LNCAP (cell line): ENCODE measurements around the gene ZNF407.

Experiments used
- TF ChIP-seq, protein P1 (sequence below): fragments of 450-650 bp; IDR thresholded peaks from 2 replicates; pipeline ENCODE4 v1.5.1; 2017; ENCODE audit warnings: mild to moderate bottlenecking

ZNF407 gene

GRCh38 chr18:74820160-74820780 lies 222.6 kb downstream of the ZNF407 start:
- TF ChIP-seq, protein P1, sequence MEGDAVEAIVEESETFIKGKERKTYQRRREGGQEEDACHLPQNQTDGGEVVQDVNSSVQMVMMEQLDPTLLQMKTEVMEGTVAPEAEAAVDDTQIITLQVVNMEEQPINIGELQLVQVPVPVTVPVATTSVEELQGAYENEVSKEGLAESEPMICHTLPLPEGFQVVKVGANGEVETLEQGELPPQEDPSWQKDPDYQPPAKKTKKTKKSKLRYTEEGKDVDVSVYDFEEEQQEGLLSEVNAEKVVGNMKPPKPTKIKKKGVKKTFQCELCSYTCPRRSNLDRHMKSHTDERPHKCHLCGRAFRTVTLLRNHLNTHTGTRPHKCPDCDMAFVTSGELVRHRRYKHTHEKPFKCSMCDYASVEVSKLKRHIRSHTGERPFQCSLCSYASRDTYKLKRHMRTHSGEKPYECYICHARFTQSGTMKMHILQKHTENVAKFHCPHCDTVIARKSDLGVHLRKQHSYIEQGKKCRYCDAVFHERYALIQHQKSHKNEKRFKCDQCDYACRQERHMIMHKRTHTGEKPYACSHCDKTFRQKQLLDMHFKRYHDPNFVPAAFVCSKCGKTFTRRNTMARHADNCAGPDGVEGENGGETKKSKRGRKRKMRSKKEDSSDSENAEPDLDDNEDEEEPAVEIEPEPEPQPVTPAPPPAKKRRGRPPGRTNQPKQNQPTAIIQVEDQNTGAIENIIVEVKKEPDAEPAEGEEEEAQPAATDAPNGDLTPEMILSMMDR, result 0 out of 2 replicates have a peak, but pooled peaks have one; percentile 9

DNA sequence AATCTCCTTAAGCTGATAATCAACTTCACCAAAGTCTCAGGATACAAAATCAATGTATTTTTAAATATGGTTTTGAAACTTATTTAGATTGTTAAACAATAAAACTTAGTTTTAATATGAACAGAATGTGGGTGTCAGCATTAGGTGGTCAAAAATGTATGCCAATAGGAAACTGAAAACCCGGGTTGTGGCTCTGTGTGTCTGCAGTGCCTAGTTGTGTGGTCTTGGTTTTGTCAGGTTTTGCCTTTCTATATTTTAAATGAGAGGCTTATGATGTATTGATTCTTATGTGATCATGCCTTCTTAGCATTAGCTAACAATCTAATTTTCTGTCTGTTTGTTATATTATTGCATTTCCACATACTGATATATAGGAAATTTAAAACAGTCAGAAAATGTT lies 227.8 kb downstream of the ZNF407 start:
- TF ChIP-seq, protein P1, result no peak

DNA sequence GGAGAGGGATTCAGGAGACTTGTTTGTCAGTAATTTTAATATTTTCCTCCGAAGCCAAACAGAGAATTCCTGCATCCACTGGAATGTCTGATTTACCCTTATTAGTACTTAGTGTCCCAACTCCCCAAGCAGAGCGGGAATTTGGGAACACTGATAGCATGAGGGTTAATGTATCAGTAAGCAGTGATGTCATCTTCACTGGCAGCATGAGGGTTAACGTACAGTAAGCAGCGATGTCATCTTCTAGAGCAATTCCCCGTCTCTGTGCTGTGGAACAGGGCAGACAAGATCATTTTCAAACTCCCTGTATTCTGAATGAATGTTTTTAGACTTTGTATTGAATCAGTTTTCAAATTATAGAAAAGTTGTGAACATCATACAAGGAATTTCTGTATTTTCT lies 228.9 kb downstream of the ZNF407 start:
- TF ChIP-seq, protein P1, result no peak

GRCh38 chr18:74828200-74828599 lies 230.5 kb downstream of the ZNF407 start:
- TF ChIP-seq, protein P1, result no peak

DNA sequence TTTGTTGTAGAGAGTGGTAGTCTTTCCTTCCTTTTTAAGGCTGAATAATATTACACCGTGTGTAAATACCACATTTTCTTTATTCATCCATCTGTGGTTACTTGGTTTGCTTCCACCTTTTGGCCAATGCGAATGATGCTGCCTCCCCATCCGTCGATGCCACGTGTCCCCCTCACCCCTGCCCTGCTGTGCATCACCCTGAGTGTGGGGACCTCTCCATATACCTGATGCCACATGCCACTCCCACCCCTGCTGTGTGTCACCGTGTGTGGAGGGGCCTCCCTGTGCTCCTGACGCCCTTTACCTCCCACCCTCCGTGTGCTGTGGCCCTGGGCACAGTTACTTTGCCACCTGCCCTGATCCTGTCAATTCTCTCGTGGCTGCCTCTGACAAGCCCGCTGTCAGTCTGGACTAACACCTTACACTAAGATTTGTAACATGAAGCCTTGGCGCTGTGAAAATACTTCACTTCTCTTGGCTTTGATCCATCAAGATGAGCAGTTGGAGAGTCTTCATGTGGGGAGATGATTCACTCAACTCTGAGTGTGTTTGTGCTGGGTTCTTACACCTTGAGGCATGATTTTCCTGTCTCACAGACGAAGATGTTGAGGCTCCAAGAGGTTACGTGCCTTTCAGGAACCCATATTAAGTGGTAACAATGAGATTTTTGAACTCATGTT lies 234.0 kb downstream of the ZNF407 start:
- TF ChIP-seq, protein P1, result no peak

DNA sequence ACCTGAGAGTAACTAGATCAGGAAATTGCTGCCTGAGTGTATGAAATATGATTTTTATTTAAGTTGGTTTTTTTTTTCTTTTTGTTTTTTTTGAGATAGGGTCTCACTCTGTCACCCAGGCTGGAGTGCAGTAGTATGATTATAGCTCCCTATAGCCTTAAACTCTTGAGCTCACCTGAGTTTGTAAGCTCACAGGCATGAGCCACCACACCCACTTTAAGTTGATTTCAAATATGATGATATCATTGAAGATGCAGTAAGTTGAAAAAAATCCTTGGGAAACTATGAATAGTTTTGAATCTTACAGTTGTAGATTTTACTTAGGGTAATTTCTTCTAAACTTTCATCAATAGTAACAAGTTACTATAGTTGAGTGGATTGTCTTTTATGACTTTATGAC lies 234.7 kb downstream of the ZNF407 start:
- TF ChIP-seq, protein P1, result no peak

- TF ChIP-seq, protein P1, result no peak
Measured at GRCh38 chr18:74832999-74833398, 235.3 kb downstream of the ZNF407 start.
